ENCODE data around the gene ANXA2R. TPM values are rescaled to one million over a fixed set of nuclear protein-coding genes. Genes with fewer than 3 reads are reported as not detected.

ANXA2R gene
- total RNA-seq, 4 donors from 2014 or later, result 0.57 to 2.5 (median 1.6) TPM

- H3K4me1 ChIP-seq, result peaks cover 0 to 78% (median 4%) of the 10 kb centered on the region in 3 donors
- no peak for DNase-seq
- H3K4me3 ChIP-seq, result peak overlapping the region; percentile 67 to 80 (median 78)
- intact Hi-C loops (cut with DNase I), result loop anchor here (2.0 to 10.0 kb wide), 3 partner anchors 45 to 225 kb away; partner anchors contain the start of gene SELENOP
- no peaks in the 10 kb centered on the region for H3K36me3 ChIP-seq
- peak overlapping the region; percentile 93 to 98 (median 96) for H3K27ac ChIP-seq
- TF ChIP-seq POLR2A (IDR thresholded peaks at IDR 0.05) (peak in 2 of 4 donors; percentile 26 to 33), CTCF (IDR thresholded peaks at IDR 0.05) (peak in 1 of 6 experiments; percentile 2)
- no peaks in the 10 kb centered on the region for H3K9me3 ChIP-seq
- H3K27me3 ChIP-seq, result peaks cover 0 to 90% (median 4%) of the 10 kb centered on the region in 4 donors
- 22 to 37% methylated on average over 21 to 29 of the region's 35 CpGs for WGBS, 2 donors
Measured at GRCh38 chr5:43039471-43040286, 440 bp downstream of the ANXA2R start.

- H3K4me1 ChIP-seq, result peaks cover 0 to 77% (median 4%) of the 10 kb centered on the region in 3 donors
- DNase-seq, result no peak
- TF ChIP-seq CTCF (IDR thresholded peaks at IDR 0.05) (no peak), POLR2A (IDR thresholded peaks at IDR 0.05) (no peak)
- no peaks in the 10 kb centered on the region for H3K9me3 ChIP-seq
- H3K4me3 ChIP-seq, result peak overlapping the region; percentile 67 to 80 (median 78)
- H3K27me3 ChIP-seq, result peaks cover 0 to 90% (median 4%) of the 10 kb centered on the region in 4 donors
- intact Hi-C loops (cut with DNase I), result no loop called here
- peak overlapping the region; percentile 93 to 98 (median 96) for H3K27ac ChIP-seq
- no peaks in the 10 kb centered on the region for H3K36me3 ChIP-seq
- WGBS, 2 donors, result 22 to 50% methylated on average over 6 of the region's 6 CpGs
Measured at GRCh38 chr5:43039152-43039470, 1.0 kb downstream of the ANXA2R start.

- Histone ChIP-seq H3K9me3 (no peaks in the 10 kb centered on the region), H3K27me3 (peaks cover 0 to 94% (median 4%) of the 10 kb centered on the region in 4 donors), H3K4me1 (peaks cover 0 to 81% (median 4%) of the 10 kb centered on the region in 3 donors), H3K4me3 (peak overlapping the region; percentile 18 to 80 (median 58)), H3K36me3 (no peaks in the 10 kb centered on the region), H3K27ac (peak overlapping the region; percentile 58 to 97 (median 82))
- no peak for DNase-seq
- no peak for TF ChIP-seq CTCF (IDR thresholded peaks at IDR 0.05)
- intact Hi-C loops (cut with DNase I), result no loop called here
- 38 to 69% methylated on average over 14 to 16 of the region's 17 CpGs for WGBS, 2 donors
Measured at GRCh38 chr5:43038496-43038989, 1.6 kb downstream of the ANXA2R start.

GRCh38 chr5:43037636-43038495 lies 2.3 kb downstream of the ANXA2R start:
- peaks cover 0 to 95% (median 4%) of the 10 kb centered on the region in 4 donors for H3K27me3 ChIP-seq
- H3K4me1 ChIP-seq, result peaks cover 0 to 75% (median 4%) of the 10 kb centered on the region in 3 donors

More at GRCh38 chr5:43037636-43038495, 2.3 kb downstream of the ANXA2R start:
- intact Hi-C loops (cut with DNase I), result loop anchor here (2.0 kb wide), 1 partner anchor 23 kb away; no protein-coding TSS in a partner anchor
- no peak for DNase-seq
- no peaks in the 10 kb centered on the region for H3K36me3 ChIP-seq
- H3K9me3 ChIP-seq, result no peaks in the 10 kb centered on the region
- H3K4me3 ChIP-seq, result peak overlapping the region; percentile 18 to 80 (median 58)
- WGBS, 2 donors, result 23 to 29% methylated on average over 24 of the region's 24 CpGs
- TF ChIP-seq POLR2A (IDR thresholded peaks at IDR 0.05) (no peak), CTCF (IDR thresholded peaks at IDR 0.05) (no peak)
- peak overlapping the region; percentile 58 to 97 (median 82) for H3K27ac ChIP-seq
